T-helper 2 cell treated with Interferon-gamma antibody and Interleukin-4, amounts not matched to agents 5 μg/mL and 100 μg/mL, for 36 hours (primary cell): Measurements from ENCODE around the gene PSMA2.
A peak's percentile ranks its signal among the peaks of the same experiment; 100 is the strongest.
"Not testable (repeated sequence)": the region's sequence is repeated elsewhere in the genome, so short reads cannot be mapped to it uniquely, and the experiment has no call there.

Experiments
- DNase-seq: peaks from one replicate; pipeline ENCODE4 v3.0.0; 2021; ENCODE audit warnings: low spot score
- H3K27ac Mint-ChIP-seq: one replicate; pipeline ENCODE4 v1.8.0; 2021; ENCODE audit warnings: mild to moderate bottlenecking, mixed read lengths
- H3K27me3 Mint-ChIP-seq: one replicate; pipeline ENCODE4 v1.8.0; 2021; ENCODE audit warnings: low read depth, mixed read lengths
- H3K36me3 Mint-ChIP-seq: one replicate; pipeline ENCODE4 v1.8.0; 2021; ENCODE audit warnings: low read depth, mixed read lengths
- H3K4me1 Mint-ChIP-seq: one replicate; pipeline ENCODE4 v1.8.0; 2021; ENCODE audit warnings: low read depth, mixed read lengths
- H3K4me3 Mint-ChIP-seq: one replicate; pipeline ENCODE4 v1.8.0; 2022; ENCODE audit warnings: mild to moderate bottlenecking, moderate library complexity, mixed read lengths
- H3K9me3 Mint-ChIP-seq: one replicate; pipeline ENCODE4 v1.8.0; 2021; ENCODE audit warnings: mixed read lengths

The PSMA2 gene

DNA sequence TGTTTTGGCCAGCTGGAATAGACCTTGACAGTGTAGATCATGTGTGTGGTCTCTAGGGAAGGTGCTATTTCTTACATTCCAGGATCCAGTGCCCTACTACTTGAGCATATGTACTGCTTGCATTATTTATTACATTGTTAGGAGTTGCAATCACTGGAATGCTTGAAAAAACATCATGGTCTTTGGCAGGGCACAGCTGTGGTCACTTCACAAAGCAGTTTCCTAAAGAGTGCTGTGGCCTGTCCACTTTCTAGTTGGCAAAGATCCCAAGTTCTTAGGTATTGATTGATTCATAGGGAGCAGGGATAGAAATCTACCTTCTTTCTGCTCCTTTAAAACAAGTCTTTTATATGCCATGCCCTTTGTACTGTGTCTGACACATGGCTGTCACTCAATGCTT is 24.7 kb downstream of the PSMA2 start:
- Mint-ChIP-seq H3K9me3 (no peaks in the 10 kb centered on the region), H3K4me3 (no peak overlapping the region), H3K4me1 (peaks cover 40% of the 10 kb centered on the region), H3K27ac (no peak overlapping the region), H3K36me3 (peaks cover 15% of the 10 kb centered on the region), H3K27me3 (no peaks in the 10 kb centered on the region)
- DNase-seq = no peak

DNA sequence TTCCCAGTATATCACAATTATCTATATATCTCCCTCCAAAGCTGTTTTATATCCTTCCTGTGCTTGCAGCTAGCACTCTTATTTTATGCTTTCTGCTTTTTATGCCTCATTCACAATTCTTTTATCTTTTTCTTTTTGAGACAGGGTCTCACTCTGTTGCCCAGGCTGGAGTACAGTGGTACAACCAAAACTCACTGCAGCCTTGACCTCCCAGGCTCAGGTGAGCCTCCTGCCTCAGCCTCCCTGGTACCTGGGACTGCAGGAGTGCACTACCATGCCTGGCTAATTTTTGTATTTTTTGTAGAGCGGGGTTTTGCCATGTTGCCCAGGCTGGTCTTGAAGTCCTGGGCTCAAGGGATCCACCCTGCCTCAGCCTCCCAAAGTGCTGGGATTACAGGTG is 25.8 kb downstream of the PSMA2 start:
- H3K9me3 Mint-ChIP-seq = no peaks in the 10 kb centered on the region
- H3K27me3 Mint-ChIP-seq = peaks cover 7% of the 10 kb centered on the region
- H3K36me3 Mint-ChIP-seq = peaks cover 15% of the 10 kb centered on the region
- H3K27ac Mint-ChIP-seq = no peak overlapping the region
- no peak overlapping the region for H3K4me3 Mint-ChIP-seq
- H3K4me1 Mint-ChIP-seq = peaks cover 35% of the 10 kb centered on the region
- DNase-seq = no peak

DNA sequence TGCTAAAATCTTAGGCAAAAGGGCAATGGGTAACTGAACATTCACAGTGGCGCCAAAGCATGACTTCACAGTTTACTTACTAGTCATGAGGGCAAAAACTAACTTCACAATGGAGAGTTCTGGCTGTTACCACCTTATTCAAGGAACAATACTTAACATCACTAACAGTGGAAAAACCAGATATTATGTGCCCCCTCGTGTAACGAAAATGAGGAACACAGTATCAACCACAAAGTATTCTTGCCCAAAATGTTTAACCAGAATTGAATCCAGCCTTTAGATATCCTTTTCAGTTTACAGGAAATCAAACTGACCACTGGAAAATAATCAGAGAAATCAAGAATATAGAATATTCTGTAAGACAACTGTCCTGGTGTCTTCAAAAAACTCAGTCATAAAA is 29.6 kb downstream of the PSMA2 start:
- no peak overlapping the region for H3K27ac Mint-ChIP-seq
- H3K4me1 Mint-ChIP-seq = peaks cover 2% of the 10 kb centered on the region
- no peak overlapping the region for H3K4me3 Mint-ChIP-seq
- H3K27me3 Mint-ChIP-seq = peaks cover 21% of the 10 kb centered on the region
- no peaks in the 10 kb centered on the region for H3K36me3 Mint-ChIP-seq
- no peaks in the 10 kb centered on the region for H3K9me3 Mint-ChIP-seq
- DNase-seq = no peak

DNA sequence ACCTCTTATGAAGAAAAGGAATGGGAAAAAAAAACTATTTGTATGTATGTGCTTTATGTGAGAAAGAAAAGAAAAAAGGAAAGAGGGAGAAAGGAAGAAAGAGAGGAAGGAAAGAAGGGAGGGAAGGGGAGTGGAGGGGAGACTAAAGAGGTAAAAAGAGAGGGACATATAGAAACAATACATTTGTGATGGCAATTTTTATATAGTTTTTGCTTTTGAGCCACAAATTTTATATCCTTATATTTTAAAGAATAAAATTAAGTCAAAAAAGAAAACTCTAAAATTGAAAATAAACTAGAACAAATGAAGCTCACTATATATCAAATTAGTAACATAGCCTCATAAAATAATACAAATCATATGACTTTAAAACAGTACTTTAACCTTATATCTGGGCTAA is 31.1 kb downstream of the PSMA2 start:
- Mint-ChIP-seq H3K27ac (no peak overlapping the region), H3K4me1 (peaks cover 2% of the 10 kb centered on the region), H3K36me3 (no peaks in the 10 kb centered on the region), H3K27me3 (peaks cover 31% of the 10 kb centered on the region), H3K9me3 (no peaks in the 10 kb centered on the region), H3K4me3 (no peak overlapping the region)
- no peak for DNase-seq

DNA sequence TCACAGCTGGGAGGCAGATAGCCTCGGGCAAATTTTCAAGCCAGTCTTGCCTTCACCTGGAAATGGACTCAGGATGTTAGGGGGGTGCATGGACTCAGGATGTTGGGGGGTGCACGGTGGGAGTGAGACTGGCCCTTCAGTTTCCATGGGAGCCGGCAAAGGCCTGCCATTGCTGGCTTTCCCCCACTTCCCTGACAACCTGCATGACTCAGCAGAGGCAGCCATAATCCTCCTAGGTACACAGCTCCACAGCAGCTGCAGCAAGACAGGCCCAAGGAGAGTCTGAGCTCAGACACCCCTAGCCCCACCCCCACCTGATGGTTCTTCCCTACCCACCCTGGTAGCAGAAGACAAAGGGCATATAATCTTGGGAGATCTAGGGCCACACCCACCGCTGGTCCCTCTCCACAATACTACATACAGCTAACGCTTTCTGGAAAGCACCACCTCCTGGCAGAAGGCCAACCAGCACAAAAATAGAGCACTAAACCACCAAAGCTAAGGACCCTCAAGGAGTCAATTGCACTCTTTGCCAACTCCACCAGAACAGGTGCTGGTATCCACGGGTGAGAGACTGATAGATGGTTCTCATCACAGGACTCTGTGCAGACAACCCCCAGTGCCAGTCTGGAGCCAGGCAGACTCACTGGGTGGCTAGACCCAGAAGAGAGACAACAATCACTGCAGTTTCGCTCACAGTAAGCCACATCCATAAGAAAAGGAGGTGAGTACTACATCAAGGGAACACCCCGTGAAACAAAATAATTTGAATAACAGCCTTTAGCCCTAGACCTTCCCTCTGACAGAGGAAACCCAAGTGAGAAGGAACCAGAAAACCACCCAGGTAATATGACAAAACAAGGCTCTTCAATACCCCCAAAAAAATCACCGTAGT is 38.4 kb downstream of the PSMA2 start:
- H3K27me3 Mint-ChIP-seq = peaks cover 35% of the 10 kb centered on the region
- H3K9me3 Mint-ChIP-seq = peaks cover 16% of the 10 kb centered on the region
- H3K4me1 Mint-ChIP-seq = peaks cover 5% of the 10 kb centered on the region
- H3K36me3 Mint-ChIP-seq = peaks cover 2% of the 10 kb centered on the region
- no peak overlapping the region for H3K27ac Mint-ChIP-seq
- H3K4me3 Mint-ChIP-seq = no peak overlapping the region
- no peak for DNase-seq

DNA sequence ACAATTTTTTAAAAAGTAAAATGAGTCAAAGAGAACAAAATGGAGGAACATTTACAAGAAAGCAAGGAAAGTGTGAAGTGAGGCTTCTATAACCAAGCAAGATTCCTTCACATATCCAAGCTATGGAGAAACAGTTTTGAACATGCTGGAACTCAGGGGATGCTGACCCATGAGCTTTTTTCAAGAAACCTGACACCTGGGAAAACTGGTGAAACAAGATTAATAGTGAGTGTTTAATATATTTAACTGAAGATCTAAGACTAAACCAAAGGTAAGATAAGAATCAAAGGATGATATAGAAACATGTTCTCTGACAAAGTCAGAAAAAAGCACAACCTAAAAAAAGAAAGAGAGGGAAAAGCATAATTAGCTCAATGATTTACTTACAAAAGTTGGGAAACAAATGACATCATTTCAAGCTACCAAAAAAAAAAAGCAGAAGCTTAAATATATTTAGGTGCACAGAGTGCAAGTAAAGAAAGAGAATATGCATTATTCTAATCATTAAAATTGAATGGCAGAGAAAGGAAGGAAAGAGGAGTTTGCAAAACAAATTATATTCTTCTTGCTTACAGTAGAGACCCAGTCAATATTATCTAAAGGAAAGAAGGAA is 45.0 kb downstream of the PSMA2 start:
- Mint-ChIP-seq H3K27me3 (peaks cover 4% of the 10 kb centered on the region), H3K27ac (peak overlapping the region; percentile 3), H3K4me1 (peaks cover 16% of the 10 kb centered on the region), H3K9me3 (no peaks in the 10 kb centered on the region), H3K36me3 (no peaks in the 10 kb centered on the region), H3K4me3 (peak overlapping the region; percentile 86)
- no peak for DNase-seq

DNA sequence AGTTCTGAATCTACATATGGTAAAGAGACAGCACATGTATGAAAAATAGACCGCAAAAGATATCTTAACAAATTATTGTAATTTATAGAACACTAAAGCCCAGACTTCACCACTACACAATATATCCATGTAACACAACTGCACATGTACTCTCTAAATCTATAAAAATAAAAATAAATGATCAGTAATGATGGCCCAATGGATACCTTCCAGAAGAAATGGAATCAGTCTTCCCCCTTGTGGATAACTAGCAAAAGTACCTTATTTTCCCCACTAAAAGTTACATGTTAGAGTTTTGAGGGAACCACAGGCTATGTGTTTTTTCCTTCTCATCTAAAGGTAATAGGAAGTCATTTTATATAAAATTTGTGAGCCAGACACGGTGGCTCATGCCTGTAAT is 45.8 kb downstream of the PSMA2 start:
- no peaks in the 10 kb centered on the region for H3K36me3 Mint-ChIP-seq
- H3K4me3 Mint-ChIP-seq = no peak overlapping the region
- no peaks in the 10 kb centered on the region for H3K9me3 Mint-ChIP-seq
- H3K27me3 Mint-ChIP-seq = peaks cover 4% of the 10 kb centered on the region
- no peak for DNase-seq
- H3K27ac Mint-ChIP-seq = no peak overlapping the region
- peaks cover 16% of the 10 kb centered on the region for H3K4me1 Mint-ChIP-seq

DNA sequence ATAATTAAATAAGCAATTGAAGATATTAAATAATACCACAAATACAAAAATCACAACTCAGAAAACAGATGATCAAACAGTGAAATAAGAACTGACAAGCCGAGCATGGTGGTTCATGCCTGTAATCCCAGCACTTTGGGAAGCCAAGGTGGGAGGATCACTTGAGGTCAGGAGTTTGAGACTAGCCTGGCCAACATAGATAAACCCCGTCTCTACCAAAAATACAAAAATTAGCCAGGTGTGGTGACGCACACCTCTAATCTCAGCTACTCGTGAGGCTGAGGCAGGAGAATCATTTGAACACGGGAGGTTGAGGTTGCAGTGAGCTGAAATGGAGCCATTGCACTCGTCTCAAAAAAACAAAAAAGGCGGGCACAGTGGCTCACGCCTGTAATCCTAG is 46.8 kb downstream of the PSMA2 start:
- H3K36me3 Mint-ChIP-seq, DNase-seq, H3K27ac Mint-ChIP-seq, H3K27me3 Mint-ChIP-seq, H3K4me3 Mint-ChIP-seq, H3K9me3 Mint-ChIP-seq: not testable (repeated sequence)
- H3K4me1 Mint-ChIP-seq = peaks cover 16% of the 10 kb centered on the region

DNA sequence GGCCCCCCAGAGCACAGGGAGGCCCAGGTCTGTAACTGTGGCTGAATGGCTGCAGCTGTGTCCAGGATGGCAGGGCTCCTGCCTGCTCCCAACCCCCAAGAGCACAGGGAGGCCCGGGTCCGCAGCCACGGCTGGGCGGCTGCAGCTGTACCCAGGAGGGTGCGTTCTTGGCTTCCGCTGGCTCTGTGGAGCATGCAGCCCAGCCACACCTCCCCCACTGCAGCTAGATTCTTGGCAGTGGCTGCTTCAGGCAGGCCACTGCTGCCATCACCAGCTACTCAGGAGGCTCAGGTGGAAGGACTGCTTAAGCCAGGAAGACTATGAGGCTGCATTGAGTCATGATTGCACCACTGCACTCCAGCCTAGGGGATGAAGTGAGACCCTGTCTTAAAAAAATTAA is 48.0 kb downstream of the PSMA2 start:
- Mint-ChIP-seq H3K27ac (no peak overlapping the region), H3K4me1 (peaks cover 14% of the 10 kb centered on the region), H3K27me3 (peaks cover 6% of the 10 kb centered on the region), H3K4me3 (no peak overlapping the region), H3K36me3 (no peaks in the 10 kb centered on the region), H3K9me3 (no peaks in the 10 kb centered on the region)
- no peak for DNase-seq

DNA sequence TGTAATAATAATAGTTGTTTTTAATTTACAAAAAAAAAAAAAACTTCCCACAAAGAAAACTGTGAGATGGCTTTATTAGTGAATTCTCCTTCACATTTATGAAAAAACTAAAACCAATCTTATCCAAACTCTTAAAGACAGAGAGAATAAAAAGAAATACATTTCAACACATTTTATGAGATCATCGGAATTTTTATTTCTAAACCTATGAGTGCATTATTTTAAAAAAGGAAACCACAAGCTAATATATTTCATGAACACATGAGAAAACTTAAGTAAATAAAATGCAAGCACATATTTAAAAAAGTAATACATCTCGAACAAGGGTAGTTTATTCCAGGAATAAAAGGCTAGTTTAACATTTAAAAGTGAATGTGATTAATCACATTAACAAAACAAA is 51.6 kb downstream of the PSMA2 start:
- no peak for DNase-seq
- Mint-ChIP-seq H3K36me3 (no peaks in the 10 kb centered on the region), H3K4me3 (no peak overlapping the region), H3K27ac (no peak overlapping the region), H3K4me1 (no peaks in the 10 kb centered on the region), H3K27me3 (peaks cover 3% of the 10 kb centered on the region), H3K9me3 (no peaks in the 10 kb centered on the region)

DNA sequence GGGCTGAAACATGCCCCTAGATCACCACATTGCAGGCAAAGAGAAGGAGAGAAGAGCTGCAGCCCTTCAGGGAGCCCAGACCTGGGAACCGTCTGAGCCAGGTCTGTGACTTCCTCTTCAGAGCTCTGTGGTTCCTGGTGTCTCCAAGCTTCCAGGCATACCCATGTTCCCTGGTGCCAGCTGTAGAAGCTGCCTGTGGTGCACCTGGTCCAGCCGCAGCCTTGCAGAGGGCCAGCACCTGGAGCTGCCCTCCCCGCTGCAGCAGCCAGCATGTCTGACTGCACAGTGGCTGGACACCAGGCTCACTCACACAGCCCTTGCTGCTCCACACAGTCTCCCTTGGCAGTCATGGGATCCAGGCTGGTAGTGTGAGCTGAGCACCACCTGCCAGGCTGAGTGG is 53.7 kb downstream of the PSMA2 start:
- Mint-ChIP-seq H3K27me3 (peaks cover 3% of the 10 kb centered on the region), H3K36me3 (no peaks in the 10 kb centered on the region), H3K4me1 (no peaks in the 10 kb centered on the region), H3K4me3 (no peak overlapping the region), H3K9me3 (no peaks in the 10 kb centered on the region), H3K27ac (no peak overlapping the region)
- DNase-seq = no peak

DNA sequence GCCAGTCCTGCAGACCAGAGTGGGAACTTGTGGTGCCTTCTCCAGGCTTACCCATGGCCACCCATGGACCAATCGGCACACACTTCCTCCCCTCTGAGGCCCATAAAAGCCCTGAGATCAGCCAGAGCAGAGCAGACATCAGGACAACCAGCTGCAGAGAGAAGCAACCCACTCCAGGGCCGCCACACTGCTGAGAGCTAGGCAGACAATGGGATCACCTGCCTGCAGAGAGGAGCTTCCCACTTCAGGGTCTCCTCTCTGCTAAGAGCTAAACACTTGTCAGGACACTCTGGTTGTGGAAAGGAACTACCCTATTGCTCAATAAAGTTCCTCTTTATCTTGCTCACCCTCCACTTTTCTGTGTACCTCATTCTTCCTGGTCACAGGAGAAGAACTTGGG is 54.1 kb downstream of the PSMA2 start:
- Mint-ChIP-seq H3K9me3 (no peaks in the 10 kb centered on the region), H3K27ac (no peak overlapping the region), H3K36me3 (no peaks in the 10 kb centered on the region), H3K27me3 (peaks cover 3% of the 10 kb centered on the region), H3K4me3 (no peak overlapping the region), H3K4me1 (no peaks in the 10 kb centered on the region)
- DNase-seq = no peak

DNA sequence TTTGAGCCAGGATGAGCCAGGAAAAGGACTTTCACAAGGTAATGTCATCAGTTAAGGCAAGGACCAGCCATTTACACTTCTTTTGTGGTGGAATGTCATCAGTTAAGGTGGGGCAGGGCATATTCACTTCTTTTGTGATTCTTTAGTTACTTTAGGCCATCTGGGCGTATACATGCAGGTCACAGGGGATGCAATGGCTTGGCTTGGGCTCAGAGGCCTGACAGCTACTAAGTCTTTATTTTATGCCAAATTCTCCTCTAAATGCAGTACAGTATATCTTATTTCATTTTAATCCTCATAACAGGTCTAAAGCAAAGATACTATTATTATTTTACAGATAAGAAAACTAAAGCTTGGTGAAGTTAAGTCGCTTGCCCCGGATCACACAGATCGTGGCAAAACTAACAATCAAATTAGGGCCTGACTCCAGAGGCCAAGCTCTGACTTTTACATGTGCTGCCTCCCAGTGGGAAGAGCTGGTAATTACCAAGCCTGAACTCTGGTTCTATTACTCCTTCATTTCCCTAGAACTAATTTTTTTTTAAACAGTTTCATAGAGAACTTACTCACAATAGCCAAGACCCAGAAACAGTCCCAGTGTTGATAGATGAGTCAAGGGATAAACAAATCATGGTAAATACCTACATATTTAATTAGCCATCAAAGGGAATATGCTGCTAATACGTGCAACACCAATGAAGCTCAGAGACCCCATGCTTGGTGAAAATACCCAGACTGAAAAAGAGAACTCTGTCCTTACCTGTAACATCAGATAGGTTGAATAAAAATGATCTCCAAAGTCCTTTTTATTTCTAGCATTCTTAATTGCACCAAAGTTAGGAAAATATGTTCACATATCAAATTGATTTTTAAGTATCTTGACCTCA is 55.5 kb downstream of the PSMA2 start:
- H3K4me1 Mint-ChIP-seq = no peaks in the 10 kb centered on the region
- peak; percentile 45 for DNase-seq
- no peaks in the 10 kb centered on the region for H3K36me3 Mint-ChIP-seq
- H3K27ac Mint-ChIP-seq = no peak overlapping the region
- H3K27me3 Mint-ChIP-seq = peaks cover 3% of the 10 kb centered on the region
- H3K9me3 Mint-ChIP-seq = no peaks in the 10 kb centered on the region
- H3K4me3 Mint-ChIP-seq = no peak overlapping the region
